GM12878 (cell line): ENCODE data around the gene LRBA.

ENCODE experiments used
- CBFB ChIP-seq: IDR thresholded peaks from 2 replicates; pipeline ENCODE4 v1.6.1; 2016; ENCODE audit warnings: antibody characterized with exemption, low read depth
- CTCF ChIP-seq, 3 experiments: IDR thresholded peaks in 2 of 3; conservative IDR thresholded peaks in 1 of 3; 2 replicates each; pipeline ENCODE4 v1.5.1; 2011; ENCODE audit warnings: low read depth in 3 of 3, low read length in 3 of 3, mild to moderate bottlenecking in 3 of 3, control low read depth in 2 of 3, moderate library complexity in 2 of 3, inconsistent platforms in 1 of 3, mixed read lengths in 1 of 3; ENCODE audit not compliant: control insufficient read depth in 2 of 3, insufficient read depth in 1 of 3; ENCODE audit errors: extremely low read depth in 1 of 3
- ELK1 ChIP-seq: IDR thresholded peaks from 2 replicates; pipeline ENCODE4 v1.6.1; 2012; ENCODE audit warnings: low read depth, low read length, improper control_type of control experiment
- EZH2 ChIP-seq: IDR thresholded peaks from 2 replicates; pipeline ENCODE4 v1.6.1; 2012; ENCODE audit warnings: low read depth, mild to moderate bottlenecking, control low read depth, inconsistent platforms, low read length, borderline replicate concordance; ENCODE audit not compliant: control insufficient read depth
- KAT2A ChIP-seq: conservative IDR thresholded peaks from 2 replicates; pipeline ENCODE4 v1.6.1; 2011; ENCODE audit warnings: low read depth, low read length; ENCODE audit not compliant: control insufficient read depth
- PBX3 ChIP-seq: IDR thresholded peaks from 2 replicates; pipeline ENCODE4 v1.6.1; 2011; ENCODE audit warnings: mild to moderate bottlenecking, low read depth, low read length, moderate library complexity; ENCODE audit not compliant: insufficient replicate concordance
- POLR2A ChIP-seq: IDR thresholded peaks from 2 replicates; pipeline ENCODE4 v1.6.1; 2011; ENCODE audit warnings: low read depth, mild to moderate bottlenecking, low read length
- POLR2AphosphoS5 ChIP-seq: IDR thresholded peaks from 2 replicates; pipeline ENCODE4 v1.6.1; 2011; ENCODE audit warnings: mild to moderate bottlenecking, low read length, inconsistent platforms
- RAD21 ChIP-seq: IDR thresholded peaks from 2 replicates; pipeline ENCODE4 v1.6.1; 2011; ENCODE audit warnings: mild to moderate bottlenecking, low read depth, low read length, moderate library complexity; ENCODE audit not compliant: insufficient read depth
- SMC3 ChIP-seq: IDR thresholded peaks from 2 replicates; pipeline ENCODE4 v1.6.1; 2011; ENCODE audit warnings: low read length, improper control_type of control experiment, borderline replicate concordance
- SP1 ChIP-seq: IDR thresholded peaks from one replicate; pipeline ENCODE4 v1.6.1; 2011; ENCODE audit warnings: low read depth, low read length
- SUPT20H ChIP-seq: IDR thresholded peaks from 2 replicates; pipeline ENCODE4 v1.6.1; 2011; ENCODE audit warnings: low read depth, mild to moderate bottlenecking, low read length, moderate library complexity, borderline replicate concordance; ENCODE audit not compliant: control insufficient read depth
- YY1 ChIP-seq: IDR thresholded peaks from 2 replicates; pipeline ENCODE4 v1.6.1; 2011; ENCODE audit warnings: low read depth, mild to moderate bottlenecking, low read length
- ZZZ3 ChIP-seq: IDR thresholded peaks from 2 replicates; pipeline ENCODE4 v1.6.1; 2011; ENCODE audit warnings: low read depth; ENCODE audit not compliant: control insufficient read depth, insufficient read length

GRCh38 chr4:150224896-150225591, 790.0 kb downstream of the LRBA start:
- TF ChIP-seq KAT2A = no peak
- no peak for TF ChIP-seq POLR2A
- TF ChIP-seq SMC3 = no peak
- TF ChIP-seq SP1 = no peak
- no peak for TF ChIP-seq ELK1
- TF ChIP-seq CTCF (IDR thresholded peaks at IDR 0.05 in 2 of 3, conservative IDR thresholded peaks at IDR 0.05 in 1 of 3; ENCODE audit: control insufficient read depth in 2 of 3, extremely low read depth in 1 of 3, insufficient read depth in 1 of 3, low read depth in 3 of 3, low read length in 3 of 3) = no peak
- no peak for TF ChIP-seq EZH2
- TF ChIP-seq RAD21 = no peak
- no peak for TF ChIP-seq SUPT20H
- no peak for TF ChIP-seq CBFB
- no peak for TF ChIP-seq ZZZ3
- TF ChIP-seq PBX3 = no peak
- TF ChIP-seq YY1 = no peak
- no peak for TF ChIP-seq POLR2AphosphoS5
